Measurements from ENCODE around the gene THOC1.

The THOC1 gene

DNA sequence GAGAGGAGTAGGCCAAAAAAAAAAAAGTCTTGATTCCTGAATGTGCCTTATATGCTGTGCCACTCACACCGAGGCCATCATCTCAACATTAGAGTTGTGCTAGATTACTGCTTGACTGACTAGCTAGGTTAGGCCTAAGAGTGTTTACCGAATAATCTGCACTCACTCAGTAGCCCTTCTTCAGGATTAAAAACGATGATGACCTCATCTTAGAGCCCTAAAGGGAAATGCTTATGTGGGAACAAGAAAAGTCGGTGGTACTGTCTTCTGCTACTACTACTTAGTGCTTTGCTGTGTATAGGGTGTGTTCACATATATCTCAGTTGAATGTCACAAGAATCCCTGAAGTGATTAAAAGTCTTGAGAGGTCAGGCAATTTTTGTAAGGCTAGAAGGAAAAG lies 54.3 kb downstream of the THOC1 start:
- no peak for TF ChIP-seq GATA2 (IDR thresholded peaks at IDR 0.05; ENCODE audit: low read depth, low read length)
- no peak for TF ChIP-seq GATA3 (IDR thresholded peaks at IDR 0.05; ENCODE audit: low read depth, low read length)

DNA sequence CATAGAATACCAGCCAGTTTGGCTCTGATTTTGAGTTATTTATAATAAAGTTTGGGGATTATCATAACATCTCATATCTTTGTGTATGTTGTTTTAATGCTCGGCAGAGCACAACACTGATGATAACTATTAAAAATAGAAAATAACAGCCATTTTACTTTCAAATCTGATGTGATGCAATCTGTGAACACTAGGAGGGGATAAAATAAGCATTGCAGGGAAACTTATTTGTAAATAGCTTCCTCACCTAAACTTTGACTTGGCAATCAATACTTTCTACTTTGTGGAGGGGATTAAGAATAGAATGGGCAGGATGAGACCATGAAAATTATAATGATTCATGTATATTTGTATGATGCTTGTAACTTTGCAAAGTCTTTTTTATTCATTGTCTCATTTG lies 55.1 kb downstream of the THOC1 start:
- TF ChIP-seq GATA2 (IDR thresholded peaks at IDR 0.05; ENCODE audit: low read depth, low read length) (no peak), GATA3 (IDR thresholded peaks at IDR 0.05; ENCODE audit: low read depth, low read length) (no peak)

DNA sequence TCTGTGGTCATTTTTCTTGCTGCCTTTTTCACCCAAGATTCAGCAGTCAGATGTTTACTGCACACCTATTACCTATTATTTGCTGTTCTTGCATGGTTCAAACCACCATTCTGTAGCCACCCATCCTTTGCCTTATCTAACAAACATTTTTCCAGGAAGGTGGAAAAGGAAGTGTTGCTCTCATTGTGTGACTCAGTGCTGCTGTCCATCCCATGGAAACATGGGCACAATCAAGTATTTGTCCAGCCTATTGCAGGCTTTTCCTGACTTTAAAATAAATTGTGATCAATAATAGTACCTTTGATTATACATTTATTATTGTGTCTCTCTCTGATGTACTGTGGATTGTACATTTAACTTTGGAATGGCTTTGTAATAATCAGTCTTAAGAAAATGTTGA lies 56.3 kb downstream of the THOC1 start:
- TF ChIP-seq GATA3 (IDR thresholded peaks at IDR 0.05; ENCODE audit: low read depth, low read length) (no peak), GATA2 (IDR thresholded peaks at IDR 0.05; ENCODE audit: low read depth, low read length) (no peak)

DNA sequence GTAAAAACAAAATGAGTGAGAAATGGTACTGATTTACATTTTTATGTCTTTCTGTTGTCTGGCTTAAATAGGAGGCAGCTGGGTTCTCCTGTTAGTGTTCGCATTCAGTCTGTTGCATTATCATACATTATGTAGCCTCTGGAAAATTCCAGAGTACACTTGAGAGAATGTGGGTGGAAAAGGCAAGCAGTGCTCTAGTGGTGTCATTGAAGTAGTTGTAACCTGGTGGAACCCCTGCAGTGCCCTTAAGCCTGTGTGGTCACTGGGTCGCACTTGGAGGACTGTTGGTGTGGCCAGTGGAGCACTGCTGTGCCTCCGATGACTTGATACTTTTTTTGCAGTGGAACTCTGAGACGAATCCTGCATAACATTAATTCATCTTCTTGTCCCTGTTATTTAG lies 57.1 kb downstream of the THOC1 start:
- TF ChIP-seq GATA2 (IDR thresholded peaks at IDR 0.05; ENCODE audit: low read depth, low read length) = no peak
- TF ChIP-seq GATA3 (IDR thresholded peaks at IDR 0.05; ENCODE audit: low read depth, low read length) = no peak

DNA sequence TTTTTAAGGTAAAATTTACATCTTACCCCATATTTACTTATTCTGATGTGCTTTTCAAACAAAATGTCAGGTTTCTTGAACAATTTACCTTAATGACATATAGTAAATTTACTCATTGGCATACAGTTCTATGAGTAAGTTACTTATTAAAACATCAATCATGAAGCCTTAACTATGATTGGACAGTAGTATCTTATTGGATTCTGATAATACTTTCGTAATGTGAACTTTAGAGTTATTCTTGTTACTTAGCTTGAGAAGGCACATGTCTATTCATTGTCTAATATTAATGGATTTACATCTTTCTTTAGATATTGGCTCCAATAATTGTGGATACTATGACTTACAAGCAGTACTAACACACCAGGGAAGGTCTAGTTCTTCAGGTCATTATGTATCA lies 57.8 kb downstream of the THOC1 start:
- TF ChIP-seq GATA3 (IDR thresholded peaks at IDR 0.05; ENCODE audit: low read depth, low read length) = no peak
- no peak for TF ChIP-seq GATA2 (IDR thresholded peaks at IDR 0.05; ENCODE audit: low read depth, low read length)

DNA sequence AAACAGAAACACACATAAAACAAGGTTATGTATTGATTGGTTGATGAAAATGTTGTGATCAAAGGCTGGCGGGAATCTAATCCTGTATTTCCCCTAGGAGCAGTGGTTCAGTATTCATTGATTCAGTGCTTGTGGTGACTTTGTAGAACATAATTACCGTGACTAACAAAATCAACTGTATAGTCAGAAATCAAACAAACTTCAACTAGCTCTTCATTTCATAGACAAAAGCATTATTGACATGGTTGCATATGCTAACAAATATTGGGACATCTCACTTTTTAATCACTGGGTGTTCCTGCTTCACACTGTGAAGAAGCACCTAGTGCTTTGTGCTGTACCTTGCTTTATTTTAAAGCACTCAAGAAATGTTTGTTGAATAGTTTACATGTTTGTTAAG lies 68.1 kb downstream of the THOC1 start:
- no peak for TF ChIP-seq GATA2 (IDR thresholded peaks at IDR 0.05; ENCODE audit: low read depth, low read length)
- no peak for TF ChIP-seq GATA3 (IDR thresholded peaks at IDR 0.05; ENCODE audit: low read depth, low read length)

DNA sequence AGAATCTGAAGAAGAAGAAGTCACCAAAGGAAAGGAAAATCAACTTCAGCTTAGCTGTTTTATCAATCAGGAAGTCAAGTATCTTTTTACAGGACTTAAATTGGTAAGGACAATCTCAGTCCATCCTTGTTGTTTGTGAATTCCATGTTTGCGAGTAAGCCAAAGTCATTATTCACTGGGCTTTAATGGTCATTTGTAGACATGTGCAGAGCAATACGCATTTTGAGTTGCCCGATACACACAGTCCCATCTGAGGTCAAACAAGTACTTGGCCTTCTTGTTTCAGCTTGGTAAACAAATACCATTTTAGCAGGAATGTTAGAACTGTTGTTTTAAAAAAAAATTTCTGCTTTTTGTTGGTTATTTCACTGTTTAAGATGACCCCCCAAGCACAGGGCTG lies 68.6 kb downstream of the THOC1 start:
- TF ChIP-seq GATA2 (IDR thresholded peaks at IDR 0.05; ENCODE audit: low read depth, low read length) (no peak), GATA3 (IDR thresholded peaks at IDR 0.05; ENCODE audit: low read depth, low read length) (no peak)

DNA sequence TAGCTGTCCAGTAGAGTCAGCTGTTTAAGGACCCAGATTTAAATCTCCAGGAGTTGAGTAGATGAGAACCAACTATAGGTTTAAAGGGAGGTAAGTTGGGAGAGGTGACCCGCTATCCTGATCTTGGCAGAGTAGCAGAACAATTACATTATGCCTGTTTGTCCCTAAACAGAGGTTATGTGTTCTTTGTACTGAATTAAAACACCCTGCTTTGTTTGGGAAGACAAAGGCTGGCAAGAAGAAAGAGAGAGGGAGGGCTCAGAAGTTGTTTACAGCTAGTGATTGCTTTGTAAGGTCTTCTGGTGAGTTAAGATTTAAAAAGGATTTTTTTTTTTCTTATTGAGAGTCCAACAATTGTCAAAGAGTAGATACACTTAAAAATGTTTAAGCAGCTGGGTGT lies 72.2 kb downstream of the THOC1 start:
- TF ChIP-seq GATA2 (IDR thresholded peaks at IDR 0.05; ENCODE audit: low read depth, low read length) = no peak
- TF ChIP-seq GATA3 (IDR thresholded peaks at IDR 0.05; ENCODE audit: low read depth, low read length) = no peak

DNA sequence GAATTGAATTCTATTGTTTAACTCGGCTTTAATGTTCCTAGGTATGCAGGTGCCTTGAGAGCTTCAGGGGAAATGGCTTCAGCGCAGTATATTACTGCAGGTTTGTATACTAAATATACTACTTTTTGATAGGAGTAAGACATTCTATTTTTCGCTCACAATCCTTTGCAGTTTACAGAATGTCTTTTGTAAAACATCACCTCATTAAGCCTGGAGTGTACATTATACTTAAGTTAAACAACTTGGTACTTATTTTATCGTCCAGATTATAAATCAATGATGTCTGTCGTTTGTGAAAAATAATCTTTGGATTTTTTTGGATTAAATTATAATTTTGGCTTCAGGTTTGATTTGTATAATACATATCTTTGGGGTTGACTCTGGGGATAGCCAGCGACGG lies 75.0 kb downstream of the THOC1 start:
- no peak for TF ChIP-seq GATA3 (IDR thresholded peaks at IDR 0.05; ENCODE audit: low read depth, low read length)
- TF ChIP-seq GATA2 (IDR thresholded peaks at IDR 0.05; ENCODE audit: low read depth, low read length) = no peak

DNA sequence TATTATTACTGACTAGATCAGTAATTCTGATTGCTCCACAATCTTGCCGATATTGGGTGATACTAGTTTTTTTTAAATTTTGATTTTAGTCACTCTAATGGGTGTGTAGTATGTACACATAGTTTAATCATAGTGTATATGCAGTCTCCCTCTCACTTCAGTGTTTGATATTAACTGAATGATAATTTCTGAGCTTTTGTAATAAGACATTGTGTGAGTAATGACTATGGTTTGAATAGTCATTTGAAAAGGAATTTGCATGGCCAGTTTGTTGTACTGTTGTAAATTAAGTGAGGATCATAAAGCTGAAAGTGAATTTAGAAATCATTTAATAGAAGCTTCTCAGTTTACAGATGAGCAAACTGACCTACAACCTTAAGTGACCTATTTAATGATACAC lies 76.1 kb downstream of the THOC1 start:
- TF ChIP-seq GATA2 (IDR thresholded peaks at IDR 0.05; ENCODE audit: low read depth, low read length) (no peak), GATA3 (IDR thresholded peaks at IDR 0.05; ENCODE audit: low read depth, low read length) (no peak)

DNA sequence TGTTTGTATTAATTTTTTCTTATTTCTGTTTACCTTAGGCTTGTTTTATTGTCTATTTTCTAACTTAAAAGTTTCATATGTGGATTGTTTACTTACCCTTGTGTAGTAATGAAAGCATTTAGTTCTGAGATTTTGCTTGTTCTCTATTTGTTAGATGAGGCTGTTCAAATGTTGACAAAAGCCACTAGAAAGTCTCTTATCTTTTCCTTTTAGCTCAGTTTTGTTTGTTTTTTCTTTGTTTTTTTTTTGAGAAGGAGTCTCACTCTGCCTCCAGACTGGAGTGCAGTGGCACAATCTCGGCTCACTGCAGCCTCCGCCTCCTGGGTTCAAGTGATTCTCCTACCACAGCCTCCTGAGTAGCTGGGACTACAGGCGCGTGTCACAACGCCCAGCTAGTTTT lies 78.6 kb downstream of the THOC1 start:
- TF ChIP-seq GATA2 (IDR thresholded peaks at IDR 0.05; ENCODE audit: low read depth, low read length) (no peak), GATA3 (IDR thresholded peaks at IDR 0.05; ENCODE audit: low read depth, low read length) (no peak)

DNA sequence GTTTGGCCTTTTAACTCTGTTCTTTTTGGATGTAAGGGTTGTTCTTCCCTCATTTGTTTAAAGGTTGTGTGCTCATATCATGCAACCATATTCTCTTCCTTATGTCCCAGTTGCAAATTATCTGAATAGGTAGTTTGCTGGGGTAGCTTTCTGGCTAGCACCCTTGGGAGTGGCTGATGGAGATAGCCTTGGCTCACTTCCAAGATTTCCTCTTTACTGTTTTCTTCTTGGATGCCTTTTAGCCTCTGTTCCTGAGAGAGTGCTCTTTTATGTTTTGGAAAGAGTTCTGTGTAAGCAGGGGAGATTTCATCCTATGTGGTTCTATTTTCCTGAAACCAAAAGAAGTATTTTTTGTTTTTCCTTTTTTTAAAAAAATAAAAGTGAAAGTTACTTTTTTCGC lies 84.1 kb downstream of the THOC1 start:
- TF ChIP-seq GATA3 (IDR thresholded peaks at IDR 0.05; ENCODE audit: low read depth, low read length) = no peak
- no peak for TF ChIP-seq GATA2 (IDR thresholded peaks at IDR 0.05; ENCODE audit: low read depth, low read length)

DNA sequence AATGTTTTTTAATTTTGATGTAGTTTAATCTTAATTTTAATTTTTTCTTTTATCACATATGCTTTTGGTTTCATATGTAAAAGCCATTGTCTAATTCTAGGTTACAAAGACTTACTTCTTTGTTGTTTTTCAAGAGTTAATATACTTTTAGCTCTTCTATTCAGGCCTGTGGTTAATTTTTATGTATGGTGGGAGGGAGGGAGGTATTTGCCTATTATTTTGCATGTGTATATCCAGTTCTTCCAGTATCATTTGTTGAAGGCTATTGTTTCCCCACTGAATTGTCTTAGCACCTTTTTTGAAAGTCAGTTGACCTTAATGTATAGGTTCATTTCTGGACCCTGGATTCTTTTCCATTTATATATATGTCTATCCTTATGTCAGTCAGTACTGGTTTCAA lies 86.1 kb downstream of the THOC1 start:
- TF ChIP-seq GATA3 (IDR thresholded peaks at IDR 0.05; ENCODE audit: low read depth, low read length) (no peak), GATA2 (IDR thresholded peaks at IDR 0.05; ENCODE audit: low read depth, low read length) (no peak)

DNA sequence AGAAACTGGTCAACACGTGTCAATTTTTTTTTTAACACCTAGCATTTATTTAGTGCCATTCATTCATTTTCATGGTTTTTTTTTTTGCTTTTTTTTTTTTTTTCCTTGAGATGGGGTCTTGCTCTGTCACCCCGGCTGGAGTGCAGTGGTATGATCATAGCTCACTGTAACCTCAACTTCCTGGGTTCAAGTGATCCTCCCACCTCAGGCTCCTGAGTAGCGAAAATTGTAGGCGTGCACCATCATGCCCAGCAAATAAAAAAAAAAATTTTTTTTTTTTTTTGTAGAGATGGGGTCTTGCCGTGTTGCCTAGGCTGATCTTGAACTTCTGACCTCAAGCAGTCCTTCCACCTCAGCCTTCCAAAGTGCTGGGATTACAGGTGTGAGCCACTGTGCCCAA lies 88.3 kb downstream of the THOC1 start:
- TF ChIP-seq GATA2 (IDR thresholded peaks at IDR 0.05; ENCODE audit: low read depth, low read length) (no peak), GATA3 (IDR thresholded peaks at IDR 0.05; ENCODE audit: low read depth, low read length) (no peak)

DNA sequence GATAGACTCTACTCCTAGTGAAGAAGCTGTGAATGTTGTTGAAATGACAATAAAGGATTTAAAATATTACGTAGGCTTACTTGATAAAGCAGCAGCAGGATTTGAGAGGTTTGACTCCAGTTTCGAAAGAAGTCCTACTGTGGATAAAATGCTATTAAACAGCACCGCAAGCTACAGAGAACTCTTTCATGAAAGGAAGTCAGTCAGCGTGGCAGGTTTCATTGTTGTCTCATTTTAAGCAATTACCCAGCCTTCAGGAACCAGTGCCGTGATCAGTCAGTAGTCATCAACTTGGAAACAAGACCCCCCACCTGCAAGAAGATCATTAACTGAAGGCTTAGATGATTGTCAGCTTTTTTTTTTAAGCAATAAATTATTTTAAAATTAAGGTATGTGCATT lies 95.5 kb downstream of the THOC1 start:
- TF ChIP-seq GATA3 (IDR thresholded peaks at IDR 0.05; ENCODE audit: low read depth, low read length) (no peak), GATA2 (IDR thresholded peaks at IDR 0.05; ENCODE audit: low read depth, low read length) (no peak)
